Measurements from ENCODE around the gene BTAF1.

DNA sequence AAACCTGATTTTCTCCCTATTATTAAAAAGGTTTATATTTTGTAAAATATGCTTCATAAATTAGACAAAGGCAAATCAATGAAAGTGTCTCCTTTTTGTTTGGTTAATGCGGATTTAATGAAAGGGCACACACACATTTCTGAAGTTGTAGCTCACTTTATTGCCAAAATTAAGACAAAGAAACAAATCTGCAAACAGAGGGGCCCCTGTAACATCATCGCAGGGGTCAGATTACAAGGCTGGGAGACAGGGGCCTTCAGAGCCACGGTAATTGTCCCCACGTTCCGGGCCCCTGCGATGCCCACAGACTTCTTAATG lies 36.7 kb upstream of the BTAF1 start:
- TF ChIP-seq, protein P1, sequence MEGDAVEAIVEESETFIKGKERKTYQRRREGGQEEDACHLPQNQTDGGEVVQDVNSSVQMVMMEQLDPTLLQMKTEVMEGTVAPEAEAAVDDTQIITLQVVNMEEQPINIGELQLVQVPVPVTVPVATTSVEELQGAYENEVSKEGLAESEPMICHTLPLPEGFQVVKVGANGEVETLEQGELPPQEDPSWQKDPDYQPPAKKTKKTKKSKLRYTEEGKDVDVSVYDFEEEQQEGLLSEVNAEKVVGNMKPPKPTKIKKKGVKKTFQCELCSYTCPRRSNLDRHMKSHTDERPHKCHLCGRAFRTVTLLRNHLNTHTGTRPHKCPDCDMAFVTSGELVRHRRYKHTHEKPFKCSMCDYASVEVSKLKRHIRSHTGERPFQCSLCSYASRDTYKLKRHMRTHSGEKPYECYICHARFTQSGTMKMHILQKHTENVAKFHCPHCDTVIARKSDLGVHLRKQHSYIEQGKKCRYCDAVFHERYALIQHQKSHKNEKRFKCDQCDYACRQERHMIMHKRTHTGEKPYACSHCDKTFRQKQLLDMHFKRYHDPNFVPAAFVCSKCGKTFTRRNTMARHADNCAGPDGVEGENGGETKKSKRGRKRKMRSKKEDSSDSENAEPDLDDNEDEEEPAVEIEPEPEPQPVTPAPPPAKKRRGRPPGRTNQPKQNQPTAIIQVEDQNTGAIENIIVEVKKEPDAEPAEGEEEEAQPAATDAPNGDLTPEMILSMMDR (IDR thresholded peaks at IDR 0.05), result no peak
- TF ChIP-seq POLR2AphosphoS5 (IDR thresholded peaks at IDR 0.05), result no peak
